K562 (cell line): ENCODE results near the gene TLNRD1.

Source experiments
- ADNP ChIP-seq: fragments of 200-800 bp; sonication (Bioruptor generic); IDR thresholded peaks from 2 replicates; pipeline ENCODE4 v1.6.1; 2016; ENCODE audit warnings: missing genetic modification characterization, missing compliant biosample characterization
- NFE2 ChIP-seq: IDR thresholded peaks from 2 replicates; pipeline ENCODE4 v1.6.1; 2014; ENCODE audit warnings: antibody characterized with exemption, low read depth
- NRF1 ChIP-seq, 2 experiments: fragments of 450-650 bp; IDR thresholded peaks in 1 of 2; conservative IDR thresholded peaks in 1 of 2; 2 replicates each; pipeline ENCODE4 v1.6.1; 2014; ENCODE audit warnings: mild to moderate bottlenecking in 2 of 2
- POLR2A ChIP-seq: fragments of 450-650 bp; conservative IDR thresholded peaks from 2 replicates; pipeline ENCODE4 v1.6.1; 2016
- POLR2G ChIP-seq: fragments of 200-400 bp; formaldehyde crosslinking; IDR thresholded peaks from 2 replicates; pipeline ENCODE4 v1.6.1; 2017; ENCODE audit warnings: low read depth, mild to moderate bottlenecking, antibody characterized with exemption, low read length, moderate library complexity
- REST ChIP-seq, 2 experiments: fragments of 450-650 bp; formaldehyde crosslinking in 1 of 2; IDR thresholded peaks; 2 replicates each; pipeline versions ENCODE4 v1.4.0 to v1.6.1; 2014 to 2020; ENCODE audit warnings: mild to moderate bottlenecking in 2 of 2, borderline replicate concordance in 1 of 2, low read depth in 1 of 2
- SP1 ChIP-seq: sonication (generic); formaldehyde crosslinking; IDR thresholded peaks from 2 replicates; pipeline ENCODE4 v1.8.1; 2022; ENCODE audit warnings: mild to moderate bottlenecking, missing genetic modification reagents
- SUPT5H ChIP-seq: fragments of 450-650 bp; IDR thresholded peaks from 2 replicates; pipeline ENCODE4 v1.6.1; 2016
- ZHX1 ChIP-seq: fragments of 150-350 bp; conservative IDR thresholded peaks from 2 replicates; pipeline ENCODE4 v1.6.1; 2014; ENCODE audit warnings: low read length
- ZNF184 ChIP-seq: sonication (generic); formaldehyde crosslinking; IDR thresholded peaks from 2 replicates; pipeline ENCODE4 v1.5.0; 2020; ENCODE audit warnings: missing genetic modification reagents
- TF ChIP-seq, protein P1 (sequence below): sonication (generic); formaldehyde crosslinking; IDR thresholded peaks from 2 replicates; pipeline ENCODE4 v1.8.0; 2022; ENCODE audit warnings: mild to moderate bottlenecking, low read depth, missing genetic modification reagents
- TF ChIP-seq, protein P2 (sequence below), 3 experiments: IDR thresholded peaks in 2 of 3; conservative IDR thresholded peaks in 1 of 3; 2 replicates each; pipeline ENCODE4 v1.5.1; 2011 to 2012; ENCODE audit warnings: low read length in 3 of 3, mild to moderate bottlenecking in 3 of 3, control low read depth in 2 of 3, improper control_type of control experiment in 1 of 3, inconsistent platforms in 1 of 3, low read depth in 1 of 3, mixed read lengths in 1 of 3, moderate library complexity in 1 of 3; ENCODE audit not compliant: insufficient read depth in 2 of 3

DNA sequence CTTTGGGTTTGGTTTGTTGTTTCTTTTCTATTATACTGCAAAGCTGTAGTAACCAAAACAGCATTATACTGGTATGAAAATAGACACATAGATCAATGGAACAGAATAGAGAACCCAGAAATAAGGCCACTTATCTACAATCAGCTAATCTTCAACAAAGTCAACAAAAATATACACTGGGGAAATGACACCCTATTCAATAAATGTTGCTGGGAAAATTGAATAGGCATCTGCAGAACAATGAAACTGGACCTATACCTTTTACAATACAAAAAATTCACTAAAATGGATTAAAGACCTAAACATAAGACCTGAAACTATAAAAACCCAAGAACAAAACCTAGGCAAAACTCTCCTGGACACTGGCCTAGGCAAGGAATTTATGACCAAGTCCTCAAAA is 52.9 kb downstream of the TLNRD1 start:
- TF ChIP-seq NFE2 (no peak), POLR2G (no peak), SUPT5H (no peak), ZNF184 (CRISPR knock-in tag) (no peak), SP1 (no peak), REST (IDR thresholded peaks at IDR 0.05; ENCODE audit: borderline replicate concordance) (no peak), REST (CRISPR knock-in tag; IDR thresholded peaks at IDR 0.05; ENCODE audit: low read depth) (no peak), ADNP (tag) (no peak), POLR2A (no peak), ZHX1 (no peak), NRF1 (conservative IDR thresholded peaks at IDR 0.05 in 1 of 2, IDR thresholded peaks at IDR 0.05 in 1 of 2) (no peak)
- TF ChIP-seq, protein P1, sequence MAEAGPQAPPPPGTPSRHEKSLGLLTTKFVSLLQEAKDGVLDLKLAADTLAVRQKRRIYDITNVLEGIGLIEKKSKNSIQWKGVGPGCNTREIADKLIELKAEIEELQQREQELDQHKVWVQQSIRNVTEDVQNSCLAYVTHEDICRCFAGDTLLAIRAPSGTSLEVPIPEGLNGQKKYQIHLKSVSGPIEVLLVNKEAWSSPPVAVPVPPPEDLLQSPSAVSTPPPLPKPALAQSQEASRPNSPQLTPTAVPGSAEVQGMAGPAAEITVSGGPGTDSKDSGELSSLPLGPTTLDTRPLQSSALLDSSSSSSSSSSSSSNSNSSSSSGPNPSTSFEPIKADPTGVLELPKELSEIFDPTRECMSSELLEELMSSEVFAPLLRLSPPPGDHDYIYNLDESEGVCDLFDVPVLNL (CRISPR knock-in tag): no peak
- TF ChIP-seq, protein P2, sequence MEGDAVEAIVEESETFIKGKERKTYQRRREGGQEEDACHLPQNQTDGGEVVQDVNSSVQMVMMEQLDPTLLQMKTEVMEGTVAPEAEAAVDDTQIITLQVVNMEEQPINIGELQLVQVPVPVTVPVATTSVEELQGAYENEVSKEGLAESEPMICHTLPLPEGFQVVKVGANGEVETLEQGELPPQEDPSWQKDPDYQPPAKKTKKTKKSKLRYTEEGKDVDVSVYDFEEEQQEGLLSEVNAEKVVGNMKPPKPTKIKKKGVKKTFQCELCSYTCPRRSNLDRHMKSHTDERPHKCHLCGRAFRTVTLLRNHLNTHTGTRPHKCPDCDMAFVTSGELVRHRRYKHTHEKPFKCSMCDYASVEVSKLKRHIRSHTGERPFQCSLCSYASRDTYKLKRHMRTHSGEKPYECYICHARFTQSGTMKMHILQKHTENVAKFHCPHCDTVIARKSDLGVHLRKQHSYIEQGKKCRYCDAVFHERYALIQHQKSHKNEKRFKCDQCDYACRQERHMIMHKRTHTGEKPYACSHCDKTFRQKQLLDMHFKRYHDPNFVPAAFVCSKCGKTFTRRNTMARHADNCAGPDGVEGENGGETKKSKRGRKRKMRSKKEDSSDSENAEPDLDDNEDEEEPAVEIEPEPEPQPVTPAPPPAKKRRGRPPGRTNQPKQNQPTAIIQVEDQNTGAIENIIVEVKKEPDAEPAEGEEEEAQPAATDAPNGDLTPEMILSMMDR (IDR thresholded peaks at IDR 0.05 in 2 of 3, conservative IDR thresholded peaks at IDR 0.05 in 1 of 3; ENCODE audit: insufficient read depth in 2 of 3, low read depth in 1 of 3, low read length in 3 of 3): no peak
